Measurements from ENCODE around the gene GTF3C1. TPM values are rescaled to one million over a fixed set of nuclear protein-coding genes. Genes with fewer than 3 reads are reported as not detected.

The GTF3C1 gene
- total and polyA plus RNA-seq, 8 donors = 61.5 to 111 (median 97.7) TPM

- Histone ChIP-seq H3K27ac (no peak overlapping the region), H3K4me3 (no peak overlapping the region), H3K9me3 (no peaks in the 10 kb centered on the region), H3K27me3 (no peaks in the 10 kb centered on the region), H3K36me3 (peaks cover 0 to 97% of the 10 kb centered on the region in 2 donors), H3K4me1 (no peaks in the 10 kb centered on the region)
- DNase-seq (no peak), ATAC-seq (no peak)
- no peak for TF ChIP-seq CTCF (IDR thresholded peaks at IDR 0.05)
- intact Hi-C loops (cut with DNase I) = no loop called here
Observed at GRCh38 chr16:27539120-27539519, 10.6 kb downstream of the GTF3C1 start.

- intact Hi-C loops (cut with DNase I) = no loop called here
- Histone ChIP-seq H3K27ac (no peak overlapping the region), H3K4me1 (no peaks in the 10 kb centered on the region), H3K9me3 (no peaks in the 10 kb centered on the region), H3K4me3 (no peak overlapping the region), H3K36me3 (peaks cover 0 to 97% of the 10 kb centered on the region in 2 donors), H3K27me3 (no peaks in the 10 kb centered on the region)
- no peak for TF ChIP-seq CTCF (IDR thresholded peaks at IDR 0.05)
- peak; percentile 27 for ATAC-seq
- peak in 1 of 4 donors; percentile 37 for DNase-seq
Observed at GRCh38 chr16:27538528-27538927, 11.2 kb downstream of the GTF3C1 start.

DNA sequence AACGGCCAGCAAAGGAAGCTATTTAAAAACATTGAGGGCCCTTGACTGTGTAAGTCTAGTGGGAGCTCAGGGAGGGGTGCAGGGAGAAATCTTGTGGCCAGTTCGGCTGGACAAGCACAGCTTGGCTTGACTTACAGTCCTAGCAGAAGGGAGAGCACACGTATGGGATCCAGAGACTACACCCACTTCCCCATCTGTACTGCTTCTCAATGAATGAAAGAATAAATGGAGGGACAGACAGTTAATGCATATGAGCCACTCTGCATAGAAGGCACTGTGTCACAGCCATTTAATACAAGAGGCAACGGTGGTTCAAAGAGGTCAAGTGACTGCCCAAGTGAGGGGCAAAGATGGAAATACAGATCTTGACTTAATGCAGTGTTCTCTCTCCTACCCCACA lies 15.5 kb downstream of the GTF3C1 start:
- H3K4me3 ChIP-seq = no peak overlapping the region
- intact Hi-C loops (cut with DNase I) = no loop called here
- ATAC-seq (no peak), DNase-seq (no peak)
- H3K36me3 ChIP-seq = peaks cover 0 to 97% of the 10 kb centered on the region in 2 donors
- no peaks in the 10 kb centered on the region for H3K4me1 ChIP-seq
- no peak overlapping the region for H3K27ac ChIP-seq
- no peak for TF ChIP-seq CTCF (IDR thresholded peaks at IDR 0.05)
- no peaks in the 10 kb centered on the region for H3K9me3 ChIP-seq
- H3K27me3 ChIP-seq = no peaks in the 10 kb centered on the region

- Histone ChIP-seq H3K4me1 (no peaks in the 10 kb centered on the region), H3K27me3 (no peaks in the 10 kb centered on the region), H3K27ac (no peak overlapping the region), H3K4me3 (no peak overlapping the region), H3K36me3 (peaks cover 0 to 100% of the 10 kb centered on the region in 2 donors), H3K9me3 (no peaks in the 10 kb centered on the region)
- no peak for TF ChIP-seq CTCF (IDR thresholded peaks at IDR 0.05)
- DNase-seq (no peak), ATAC-seq (no peak)
- intact Hi-C loops (cut with DNase I) = no loop called here
Observed at GRCh38 chr16:27531826-27532800, 17.6 kb downstream of the GTF3C1 start.

GRCh38 chr16:27531186-27531585 lies 18.5 kb downstream of the GTF3C1 start:
- Histone ChIP-seq H3K36me3 (peaks cover 3 to 100% of the 10 kb centered on the region in 2 donors), H3K27me3 (no peaks in the 10 kb centered on the region), H3K27ac (no peak overlapping the region), H3K4me3 (no peak overlapping the region), H3K4me1 (no peaks in the 10 kb centered on the region), H3K9me3 (no peaks in the 10 kb centered on the region)
- no peak for TF ChIP-seq CTCF (IDR thresholded peaks at IDR 0.05)
- no peak for ATAC-seq
- intact Hi-C loops (cut with DNase I) = no loop called here
- DNase-seq = no peak
